NCI-H1092 treated with DMSO at 0.1 percent for 48 hours (cell line): Measurements from ENCODE around the gene TAOK2.
A peak's percentile ranks its signal among the peaks of the same experiment; 100 is the strongest.
"Not testable (repeated sequence)": the region's sequence is repeated elsewhere in the genome, so short reads cannot be mapped to it uniquely, and the experiment has no call there.

Source experiments
- DNase-seq: peaks from one replicate; lab custom pipeline; 2025; lab: John Stamatoyannopoulos, UW

The TAOK2 gene

DNA sequence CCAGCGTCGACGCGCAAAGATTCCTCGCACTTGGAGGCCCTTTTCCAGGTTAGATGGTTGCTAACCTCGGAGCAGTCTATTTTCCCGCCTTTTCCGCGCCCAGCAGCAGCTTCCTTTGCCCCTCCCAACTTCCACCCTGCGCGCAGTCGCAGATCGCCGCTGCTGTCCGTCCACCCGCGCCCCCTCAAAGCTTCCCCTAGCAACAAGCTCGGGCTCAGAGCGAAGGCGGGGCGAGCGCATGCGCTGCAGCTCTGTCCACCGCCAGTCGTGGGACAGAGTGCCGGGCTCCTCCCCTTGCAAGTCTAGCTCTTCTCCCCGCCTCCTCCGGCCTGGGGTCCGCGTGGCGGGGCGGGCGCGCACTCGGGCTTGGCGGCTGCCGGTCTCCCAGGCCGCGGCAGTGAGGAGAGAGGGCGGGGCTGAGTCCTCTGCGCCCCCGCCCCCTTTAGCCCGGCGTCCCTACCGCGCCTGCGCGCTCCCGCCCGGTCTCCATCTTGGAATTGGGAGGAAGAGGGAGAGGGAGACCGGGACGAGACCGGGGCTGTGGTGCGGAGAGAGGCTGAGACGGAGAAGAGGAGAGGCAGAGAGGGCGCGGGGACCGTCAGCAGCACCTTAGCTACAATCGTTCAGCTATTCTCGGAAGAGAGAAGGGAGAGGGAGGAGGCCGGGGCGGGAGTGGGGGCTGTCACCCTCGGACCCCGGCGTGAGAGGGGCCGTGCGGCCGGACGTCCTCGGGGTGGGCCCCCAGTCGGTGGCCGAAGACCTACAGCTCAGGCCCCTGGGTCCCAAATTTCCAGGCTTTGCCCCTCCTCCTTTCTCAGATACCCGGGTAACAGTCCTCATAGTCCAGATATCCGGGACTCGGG, at the start of gene TAOK2:
TSS of gene TAOK2 (plus strand) at position 485 of the 863 bp plus-strand sequence. CDS start 3,905 bp downstream, outside the sequence.
- peak; percentile 98 for DNase-seq

DNA sequence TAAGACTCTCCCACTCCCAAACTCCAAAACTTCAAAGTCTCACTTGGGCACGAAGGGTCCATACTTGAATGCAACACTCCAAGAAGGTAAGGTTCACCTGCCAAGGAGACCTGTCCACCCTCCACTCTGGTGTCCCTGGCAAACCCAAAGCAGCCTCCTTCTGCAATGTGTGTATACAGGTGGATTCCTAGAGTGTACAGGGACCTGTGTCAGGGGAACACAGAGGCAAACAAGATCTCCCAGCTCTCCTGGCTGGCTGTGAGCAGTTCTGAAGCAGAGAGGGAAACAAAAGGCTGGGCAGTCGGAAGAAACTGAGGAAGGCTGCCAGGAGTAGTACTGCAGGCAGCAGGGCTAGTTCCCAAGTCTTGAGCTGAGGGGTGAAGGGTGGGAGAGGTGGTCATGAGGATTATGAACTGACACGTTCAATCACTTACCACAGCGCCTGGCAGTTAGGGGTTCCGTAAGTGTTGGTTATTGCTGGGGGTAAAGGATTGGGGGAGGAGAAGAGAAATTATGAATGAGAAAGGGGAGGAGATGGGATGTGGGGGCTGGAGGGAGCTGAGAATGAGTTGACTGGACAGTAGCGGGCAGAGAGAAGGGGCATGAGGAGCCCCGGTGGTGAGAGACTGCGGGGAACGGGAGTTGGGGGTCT, 48.4 kb upstream of the TAOK2 start:
- peak; percentile 2 for DNase-seq

DNA sequence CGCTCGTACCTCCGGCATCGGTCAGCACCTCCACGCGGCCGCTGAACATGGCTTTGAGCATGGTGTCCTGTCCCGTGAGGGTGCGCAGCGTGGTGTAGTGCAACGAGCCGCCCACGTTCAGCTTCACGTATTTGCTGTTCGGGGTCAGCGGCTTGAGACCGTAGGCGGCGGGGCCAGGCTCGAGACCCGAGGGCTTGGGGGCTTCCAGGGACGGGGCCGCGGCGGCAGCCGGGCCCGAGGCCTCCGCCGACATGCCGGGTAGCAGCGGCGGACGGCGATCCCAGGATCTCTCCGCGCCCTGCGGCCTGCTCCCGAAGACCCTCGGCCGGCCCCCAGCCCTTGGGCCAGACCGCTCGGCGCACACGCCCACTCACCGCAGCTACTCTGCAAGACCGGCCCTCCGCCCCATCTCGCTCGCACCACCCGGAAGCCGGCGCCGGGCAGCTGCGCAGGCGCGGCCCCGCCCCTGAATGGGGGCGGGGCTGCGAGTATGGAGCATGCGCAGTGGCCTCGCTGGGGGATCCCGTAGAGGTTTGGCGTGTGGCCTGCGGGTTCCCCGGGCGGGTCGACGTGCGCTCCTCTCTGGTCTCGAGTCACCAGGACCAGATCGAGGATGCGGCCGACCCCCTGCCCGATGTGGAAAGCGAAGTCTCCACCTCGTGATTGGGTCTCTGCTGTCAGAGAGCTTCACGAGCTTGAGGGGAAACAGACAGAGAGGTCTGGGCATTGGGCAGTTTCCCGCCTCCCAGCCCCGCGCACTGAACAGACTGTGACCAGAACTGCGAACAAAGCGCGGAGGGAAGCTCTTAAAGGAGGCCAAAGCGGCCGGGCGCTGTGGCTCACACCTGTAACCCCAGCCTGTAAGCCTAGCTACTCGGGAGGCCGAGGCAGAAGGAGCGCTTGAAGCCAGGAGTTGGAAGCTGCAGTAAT, 47.6 kb upstream of the TAOK2 start, which contains the start of gene KCTD13:
TSS of gene KCTD13 (minus strand) at position 446 of the 930 bp plus-strand sequence. CDS start at position 253, 193 bp downstream.
- DNase-seq = peak; percentile 83

DNA sequence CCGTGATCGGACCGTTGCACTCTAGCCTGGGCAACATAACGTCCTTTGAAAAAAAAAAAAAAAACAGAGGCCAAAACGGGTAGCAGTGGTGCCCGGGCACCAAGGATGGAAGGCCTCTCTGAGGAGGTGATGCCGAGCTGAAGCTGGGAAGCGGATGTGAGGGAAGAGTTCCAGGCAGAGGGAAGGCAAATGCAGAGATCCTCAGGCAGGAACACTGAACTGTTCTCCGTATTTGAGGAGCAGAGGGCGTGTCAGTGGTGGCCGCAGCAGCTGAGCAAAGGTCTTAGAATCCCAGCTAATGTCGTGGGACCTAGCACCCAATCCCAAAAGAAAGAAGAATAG, 47.0 kb upstream of the TAOK2 start:
- DNase-seq = peak; percentile 62

DNA sequence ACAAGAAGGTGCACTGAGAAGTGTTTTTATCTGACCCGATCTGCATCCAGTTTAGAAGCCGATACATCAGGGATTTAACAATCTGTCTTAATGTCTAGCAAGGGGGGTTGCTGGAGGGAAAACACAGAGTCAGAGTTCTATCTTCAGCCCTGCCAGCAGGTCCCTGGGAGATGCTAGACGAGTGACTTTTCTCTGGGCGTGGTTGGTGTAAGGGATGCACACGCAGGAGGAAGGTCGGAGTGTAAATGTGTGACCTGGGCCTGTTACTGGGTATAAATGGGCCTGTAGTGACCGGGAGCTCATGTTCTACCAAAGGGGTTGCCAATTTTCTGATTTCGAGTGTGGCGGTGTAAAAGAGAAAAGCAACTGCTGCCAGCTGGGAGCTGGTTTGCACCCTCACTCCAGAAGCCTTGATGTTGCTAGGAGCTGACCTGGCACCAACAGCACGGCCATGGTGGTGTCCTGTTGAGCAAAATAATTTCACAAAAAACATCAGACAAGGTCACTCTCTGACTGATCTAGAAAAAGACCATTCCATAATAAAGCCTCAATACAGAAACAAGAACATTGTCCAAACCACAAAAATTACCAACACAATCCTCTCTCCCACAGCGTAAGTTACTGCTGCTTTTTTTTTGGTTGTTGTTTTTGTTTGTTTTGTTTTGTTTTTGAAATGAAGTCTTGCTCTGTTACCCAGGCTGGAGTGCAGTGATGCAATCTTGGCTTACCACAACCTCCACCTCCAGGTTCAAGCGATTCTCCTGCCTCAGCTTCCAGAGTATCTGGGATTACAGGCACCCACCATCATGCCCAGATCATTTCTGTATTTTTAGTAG, 46.4 kb upstream of the TAOK2 start:
- peak; percentile 41 for DNase-seq

DNA sequence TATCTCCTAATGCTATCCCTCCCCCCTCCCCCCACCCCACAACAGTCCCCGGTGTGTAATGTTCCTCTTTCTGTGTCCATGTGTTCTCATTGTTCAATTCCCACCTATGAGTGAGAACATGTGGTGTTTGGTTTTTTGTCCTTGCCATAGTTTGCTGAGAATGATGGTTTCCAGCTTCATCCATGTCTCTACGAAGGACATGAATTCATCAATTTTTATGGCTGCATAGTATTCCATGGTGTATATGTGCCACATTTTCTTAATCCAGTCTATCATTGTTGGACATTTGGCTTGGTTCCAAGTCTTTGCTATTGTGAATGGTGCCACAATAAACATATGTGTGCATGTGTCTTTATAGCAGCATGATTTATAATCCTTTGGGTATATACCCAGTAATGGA, 41.9 kb upstream of the TAOK2 start:
- DNase-seq = not testable (repeated sequence)

DNA sequence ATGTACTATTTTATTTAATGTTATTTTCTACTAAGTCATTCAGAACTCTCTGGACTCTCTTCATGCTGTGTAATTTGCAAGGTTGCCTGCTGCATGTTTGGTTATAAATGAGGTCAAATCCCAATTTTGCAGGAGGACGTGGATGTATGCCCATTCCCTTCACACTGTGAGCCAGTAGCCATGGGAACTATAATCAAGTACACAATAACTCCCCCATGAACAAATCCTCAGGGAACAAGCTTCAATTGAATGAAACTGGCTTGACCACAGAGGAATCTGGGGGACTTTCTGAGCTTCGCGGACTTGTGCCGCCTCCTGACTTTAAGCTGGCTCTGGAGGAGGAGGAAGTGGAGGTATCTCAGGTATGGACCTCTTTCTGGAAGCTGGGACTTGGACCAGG, 33.0 kb upstream of the TAOK2 start:
- DNase-seq = no peak

DNA sequence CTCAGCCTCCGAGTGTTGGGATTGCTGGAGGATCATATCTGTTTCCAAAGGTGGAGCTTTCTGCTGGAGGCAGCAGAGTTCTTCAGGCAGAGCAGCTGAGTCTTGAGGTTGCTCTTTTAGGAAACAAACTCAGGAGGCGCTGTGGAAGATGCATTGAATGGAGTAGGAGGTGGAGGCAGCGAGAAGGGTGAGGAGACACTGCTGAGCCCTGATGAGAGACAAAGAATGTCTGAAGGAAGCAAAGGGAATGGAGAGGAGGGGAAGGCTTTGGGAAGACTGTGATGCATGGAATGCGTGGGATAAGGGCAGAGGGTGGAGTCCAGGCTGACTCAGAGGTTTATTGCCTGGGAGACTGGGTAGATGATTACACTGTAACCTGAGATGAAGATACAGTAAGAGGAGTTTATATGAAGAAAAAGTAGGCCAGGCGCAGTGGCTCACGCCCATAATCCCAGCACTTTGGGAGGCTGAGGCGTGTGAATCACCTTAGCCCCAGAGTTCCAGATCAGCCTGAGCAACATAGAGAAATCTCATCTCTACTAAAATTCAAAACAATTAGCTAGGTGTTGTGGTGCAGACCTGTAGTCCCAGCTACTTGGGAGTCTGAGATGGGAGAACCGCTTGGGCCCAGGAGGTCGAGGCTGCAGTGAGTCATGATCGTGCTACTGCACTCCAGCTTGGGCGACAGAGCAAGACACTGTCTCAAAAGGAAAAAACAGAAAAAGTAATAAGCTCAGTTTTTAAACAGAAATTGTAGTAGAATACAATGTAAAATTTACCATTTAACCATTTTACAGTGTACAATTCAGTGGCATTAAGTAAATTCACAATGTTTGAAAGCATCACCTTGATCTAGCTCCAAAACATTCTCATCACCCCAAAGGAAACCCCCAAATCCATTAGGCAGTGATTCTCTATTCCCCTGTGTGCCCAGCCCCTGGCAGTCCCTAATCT, 29.5 kb upstream of the TAOK2 start:
- DNase-seq = peak; percentile 37

DNA sequence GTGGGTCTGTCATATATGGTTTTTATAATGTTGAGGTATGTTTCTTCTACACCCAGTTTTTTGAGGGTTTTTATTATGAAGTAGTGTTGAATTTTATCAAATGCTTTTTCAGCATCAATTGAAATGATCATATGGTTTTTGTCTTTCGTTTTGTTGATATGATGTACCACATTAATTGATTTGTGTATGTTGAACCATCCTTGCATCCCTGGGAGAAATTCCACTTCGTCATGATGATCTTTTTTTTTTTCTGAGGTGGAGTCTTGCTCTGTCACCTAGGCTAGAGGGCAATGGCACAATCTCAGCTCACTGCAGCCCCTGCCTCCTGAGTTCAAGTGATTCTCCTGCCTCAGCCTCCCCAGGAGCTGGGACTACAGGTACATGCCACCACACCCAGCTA, 25.8 kb upstream of the TAOK2 start:
- no peak for DNase-seq

DNA sequence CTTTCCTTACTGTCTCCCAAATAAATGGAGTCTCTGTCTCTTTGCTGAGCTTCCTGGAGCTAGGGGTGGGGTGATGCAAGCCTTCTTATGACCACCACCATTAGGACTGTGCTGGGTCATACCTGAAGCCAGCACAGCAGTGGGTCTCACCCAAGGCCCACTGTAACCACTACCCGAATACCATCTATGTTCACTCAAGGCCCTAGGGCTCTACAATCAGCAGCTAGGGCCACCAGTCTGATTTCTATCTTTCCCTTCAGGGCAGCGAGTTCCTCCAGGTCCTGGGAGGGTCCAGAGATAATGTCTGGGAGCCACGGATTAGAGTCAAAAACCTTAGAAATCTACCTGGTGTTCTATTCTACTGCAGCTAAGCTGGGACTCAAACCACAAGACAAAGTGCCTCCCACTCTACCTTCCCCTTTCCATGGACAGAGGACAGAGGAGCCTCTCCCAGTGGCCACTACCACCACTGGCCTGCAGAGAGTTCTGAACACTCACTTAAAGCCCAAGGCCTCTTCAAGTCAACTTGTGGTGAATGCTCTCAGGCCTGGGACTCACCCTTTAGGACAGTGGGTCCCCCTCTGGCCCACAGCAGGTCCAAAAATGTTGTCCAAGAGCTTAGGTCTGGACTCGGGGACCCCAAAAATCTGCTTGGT, 22.7 kb upstream of the TAOK2 start:
- no peak for DNase-seq

DNA sequence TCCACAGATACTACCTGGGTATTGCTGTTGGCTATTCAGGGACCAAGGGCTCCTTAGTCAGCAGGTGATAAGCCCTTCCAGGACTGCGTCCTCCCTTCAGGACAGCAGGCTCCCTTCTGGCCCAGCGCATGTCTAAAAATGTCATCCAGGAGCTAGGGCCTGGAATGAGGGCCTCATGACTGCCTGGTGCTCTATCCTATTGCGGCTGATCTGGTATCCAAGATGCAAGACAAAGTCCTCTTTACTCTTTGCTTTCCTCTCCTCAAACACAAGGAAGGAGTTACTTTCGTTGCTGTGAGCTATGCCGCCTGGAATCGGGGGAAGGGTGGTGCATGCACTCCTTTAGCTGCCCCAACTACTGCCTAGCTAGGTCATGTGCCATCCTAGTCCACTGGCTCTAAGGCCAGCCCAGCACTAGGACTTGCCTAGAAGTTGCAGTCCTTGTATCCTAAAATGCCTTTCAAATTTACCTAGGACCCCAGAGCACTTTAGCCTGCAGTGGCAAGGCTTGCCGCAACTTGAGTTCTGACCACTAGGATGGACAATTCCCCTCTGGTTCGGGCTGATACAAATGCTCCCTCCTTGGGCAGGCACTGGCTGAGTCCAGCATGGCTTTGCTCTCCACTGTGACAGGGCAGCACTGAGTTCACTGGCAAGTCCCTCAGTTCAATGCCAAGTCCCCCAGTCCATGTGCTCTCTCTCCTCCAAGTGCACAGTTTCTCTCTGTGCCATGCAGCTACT, 21.9 kb upstream of the TAOK2 start:
- no peak for DNase-seq

DNA sequence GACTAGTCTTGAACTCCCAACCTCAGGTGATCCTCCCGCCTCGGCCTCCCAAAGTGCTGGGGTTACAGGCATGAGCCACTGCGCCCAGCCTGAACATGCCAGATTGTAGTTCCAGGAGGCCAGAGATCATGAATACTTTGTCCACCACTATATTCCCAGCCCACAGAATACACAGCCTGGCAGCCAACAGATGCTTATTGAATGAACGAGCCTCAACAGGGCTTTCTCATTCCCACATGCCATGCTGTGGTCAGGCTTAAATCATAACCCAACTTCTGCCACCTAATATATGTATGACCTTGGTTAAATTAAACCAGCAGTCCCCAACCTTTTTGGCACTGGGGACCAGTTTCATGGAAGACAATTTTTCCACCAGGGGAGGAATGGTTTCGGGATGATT, 14.9 kb upstream of the TAOK2 start:
- no peak for DNase-seq

DNA sequence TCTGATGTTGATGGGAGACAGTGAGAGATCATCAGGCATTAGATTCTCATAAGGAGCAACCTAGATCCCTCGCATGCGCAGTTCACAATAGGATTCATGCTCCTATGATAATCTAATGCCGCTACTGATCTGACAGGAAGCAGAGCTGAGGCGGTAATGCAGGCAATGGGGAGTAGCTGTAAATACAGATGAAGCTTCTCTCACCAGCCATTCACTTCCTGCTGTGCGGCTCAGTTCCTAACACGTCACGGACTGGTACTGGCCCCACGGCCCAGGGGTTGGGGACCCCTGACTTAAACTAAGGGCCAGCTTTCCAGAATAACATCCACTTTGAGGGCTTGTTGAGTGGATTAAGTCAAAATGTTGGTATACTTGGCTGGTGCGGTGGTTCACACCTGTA, 14.4 kb upstream of the TAOK2 start:
- DNase-seq = no peak

DNA sequence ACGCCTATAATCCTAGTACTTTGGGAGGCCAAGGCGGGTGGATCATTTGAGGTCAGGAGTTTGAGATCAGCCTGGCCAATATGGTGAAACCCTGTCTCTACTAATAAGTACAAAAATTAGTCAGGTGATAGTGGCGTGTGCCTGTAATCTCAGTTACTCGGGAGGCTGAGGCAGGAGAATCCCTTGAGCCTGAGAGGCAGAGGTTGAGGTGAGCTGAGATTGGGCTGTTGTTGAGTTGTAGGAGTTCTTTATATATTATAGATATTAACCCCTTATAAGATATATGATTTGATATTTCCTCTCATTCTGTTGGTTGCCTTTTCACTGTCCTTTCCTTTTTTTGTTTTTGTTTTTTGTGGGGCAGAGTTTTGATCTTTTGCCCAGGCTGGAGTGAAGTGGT, 13.8 kb upstream of the TAOK2 start:
- not testable (repeated sequence) for DNase-seq

DNA sequence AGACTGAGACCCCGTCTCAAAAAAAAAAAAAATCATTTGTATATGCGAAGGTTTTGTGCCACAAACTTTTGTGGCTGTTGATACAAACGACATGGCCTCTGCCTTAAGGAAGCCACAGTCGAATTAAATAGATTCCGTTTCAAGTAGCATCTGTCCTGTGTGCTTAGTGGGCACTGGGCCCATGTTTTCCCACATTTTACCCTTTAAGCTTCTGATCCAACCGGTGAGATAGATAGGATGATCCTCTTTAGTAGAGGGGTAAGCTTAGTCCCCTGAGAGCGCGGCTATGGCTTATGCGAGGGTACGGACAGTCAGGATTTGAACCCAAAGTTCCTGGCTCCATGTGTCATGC, 12.6 kb upstream of the TAOK2 start:
- DNase-seq = peak; percentile 38

DNA sequence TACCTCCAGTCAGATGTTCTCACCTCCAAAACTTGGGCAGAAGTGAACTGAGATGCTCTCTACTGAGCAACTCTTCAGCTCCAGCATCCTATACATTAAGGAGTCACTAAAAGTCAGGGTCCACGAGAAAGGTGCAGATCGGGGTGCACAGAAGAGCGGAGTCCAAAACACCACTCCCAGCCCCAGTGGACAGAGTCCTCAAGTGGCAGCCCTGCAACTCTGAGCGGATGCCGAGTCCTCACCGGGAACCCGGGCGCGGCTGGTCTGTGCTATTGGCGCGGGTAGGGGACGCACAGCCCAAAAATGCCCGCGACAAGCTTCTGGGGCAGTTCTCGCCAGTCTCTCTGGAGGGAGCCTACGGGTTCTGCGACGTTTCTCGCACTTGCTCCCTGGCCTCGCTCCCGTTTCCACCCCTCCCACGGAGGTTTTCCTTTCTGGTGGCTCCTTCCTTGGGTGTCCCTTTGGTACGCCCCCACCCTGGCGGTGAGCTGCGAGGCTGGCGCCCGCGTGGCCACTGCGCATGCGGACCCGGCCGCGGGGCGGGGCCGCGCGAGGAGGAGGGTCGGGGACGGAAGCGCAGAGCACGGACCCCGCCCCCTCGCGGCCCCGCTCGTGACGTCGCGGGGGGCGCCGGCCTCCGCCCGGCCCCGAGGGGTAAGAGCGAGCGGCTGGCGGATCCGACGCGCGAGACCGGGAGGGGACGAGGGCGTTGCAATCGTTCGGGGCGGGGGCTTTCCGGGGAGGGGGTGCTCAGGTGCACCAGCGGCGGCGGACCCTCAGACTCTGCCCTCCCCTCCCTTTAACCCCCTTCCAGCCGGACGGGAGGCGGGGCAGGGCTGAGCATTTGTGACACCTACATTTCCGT, 12.0 kb upstream of the TAOK2 start, which contains the start of gene TMEM219:
TSS of gene TMEM219 (plus strand) at position 601 of the 865 bp plus-strand sequence. CDS start 1,065 bp downstream, outside the sequence.
- DNase-seq = peak; percentile 86

DNA sequence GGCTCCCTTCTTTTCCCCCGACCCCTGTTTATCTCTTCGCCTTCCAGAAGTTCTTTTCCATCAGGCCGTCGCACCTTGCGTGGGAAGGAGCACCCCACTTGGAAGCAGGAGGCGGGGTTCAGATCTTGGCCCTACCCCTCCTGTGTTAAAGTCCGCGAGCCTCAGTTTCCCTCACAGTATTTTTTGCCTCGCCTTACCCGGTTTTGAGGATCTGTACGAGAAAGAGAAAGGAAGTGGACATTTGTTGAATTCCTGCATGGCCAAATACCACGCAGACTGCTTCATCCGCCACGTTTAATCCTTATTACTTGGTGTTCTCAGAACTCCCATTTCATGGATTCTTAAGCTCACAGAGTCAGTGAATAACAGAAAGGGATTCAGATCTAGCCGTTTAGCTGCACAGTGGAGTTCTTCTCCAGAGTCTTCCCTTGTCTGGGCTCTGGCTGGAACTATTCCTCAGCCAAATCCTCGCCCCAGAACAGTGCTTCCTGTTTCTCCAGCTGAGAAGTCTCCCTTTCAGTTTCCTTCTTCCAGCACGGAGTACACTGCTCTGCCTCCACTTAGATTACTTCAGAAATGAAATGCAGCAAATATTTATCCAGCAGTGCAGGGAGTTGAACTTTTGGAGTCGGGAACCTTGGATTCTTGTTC, 11.2 kb upstream of the TAOK2 start:
- DNase-seq = no peak
